ENCODE measurements around the gene IRAK3. TPM values are rescaled to one million over a fixed set of nuclear protein-coding genes. Genes with fewer than 3 reads are reported as not detected.

Gene IRAK3
- total and polyA plus RNA-seq, 8 donors = 0.55 to 5.3 (median 1.3) TPM

DNA sequence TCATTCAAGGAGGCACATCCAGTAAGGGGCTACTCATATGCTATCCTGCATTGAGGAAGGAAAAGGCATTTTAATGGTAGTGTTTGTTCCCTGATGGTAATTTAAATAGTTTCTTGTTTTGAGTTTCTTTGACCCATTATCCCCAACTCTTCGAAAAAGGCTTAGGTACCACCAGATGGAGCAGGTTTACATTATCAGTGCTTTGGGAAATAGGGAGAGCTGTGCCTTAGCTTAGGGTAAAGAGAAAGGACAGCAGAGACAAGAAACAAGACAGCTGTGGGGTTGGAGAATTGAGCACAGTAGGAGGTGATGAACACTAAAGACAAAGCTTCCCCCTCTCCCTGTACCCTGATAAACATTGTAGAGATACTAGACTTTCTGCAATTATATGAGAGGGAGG lies 84.1 kb downstream of the IRAK3 start:
- Histone ChIP-seq H3K4me3 (no peak overlapping the region), H3K27me3 (no peaks in the 10 kb centered on the region), H3K9me3 (no peaks in the 10 kb centered on the region), H3K4me1 (no peaks in the 10 kb centered on the region), H3K27ac (no peak overlapping the region), H3K36me3 (no peaks in the 10 kb centered on the region)
- DNase-seq = no peak
- intact Hi-C loops (cut with DNase I) = no loop called here
- FAIRE-seq = no peak
- TF ChIP-seq, protein P1, sequence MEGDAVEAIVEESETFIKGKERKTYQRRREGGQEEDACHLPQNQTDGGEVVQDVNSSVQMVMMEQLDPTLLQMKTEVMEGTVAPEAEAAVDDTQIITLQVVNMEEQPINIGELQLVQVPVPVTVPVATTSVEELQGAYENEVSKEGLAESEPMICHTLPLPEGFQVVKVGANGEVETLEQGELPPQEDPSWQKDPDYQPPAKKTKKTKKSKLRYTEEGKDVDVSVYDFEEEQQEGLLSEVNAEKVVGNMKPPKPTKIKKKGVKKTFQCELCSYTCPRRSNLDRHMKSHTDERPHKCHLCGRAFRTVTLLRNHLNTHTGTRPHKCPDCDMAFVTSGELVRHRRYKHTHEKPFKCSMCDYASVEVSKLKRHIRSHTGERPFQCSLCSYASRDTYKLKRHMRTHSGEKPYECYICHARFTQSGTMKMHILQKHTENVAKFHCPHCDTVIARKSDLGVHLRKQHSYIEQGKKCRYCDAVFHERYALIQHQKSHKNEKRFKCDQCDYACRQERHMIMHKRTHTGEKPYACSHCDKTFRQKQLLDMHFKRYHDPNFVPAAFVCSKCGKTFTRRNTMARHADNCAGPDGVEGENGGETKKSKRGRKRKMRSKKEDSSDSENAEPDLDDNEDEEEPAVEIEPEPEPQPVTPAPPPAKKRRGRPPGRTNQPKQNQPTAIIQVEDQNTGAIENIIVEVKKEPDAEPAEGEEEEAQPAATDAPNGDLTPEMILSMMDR (IDR thresholded peaks at IDR 0.05) = no peak
- ATAC-seq = no peak
- WGBS, 2 donors = 63 to 69% methylated on average over 1 of the region's 1 CpG

DNA sequence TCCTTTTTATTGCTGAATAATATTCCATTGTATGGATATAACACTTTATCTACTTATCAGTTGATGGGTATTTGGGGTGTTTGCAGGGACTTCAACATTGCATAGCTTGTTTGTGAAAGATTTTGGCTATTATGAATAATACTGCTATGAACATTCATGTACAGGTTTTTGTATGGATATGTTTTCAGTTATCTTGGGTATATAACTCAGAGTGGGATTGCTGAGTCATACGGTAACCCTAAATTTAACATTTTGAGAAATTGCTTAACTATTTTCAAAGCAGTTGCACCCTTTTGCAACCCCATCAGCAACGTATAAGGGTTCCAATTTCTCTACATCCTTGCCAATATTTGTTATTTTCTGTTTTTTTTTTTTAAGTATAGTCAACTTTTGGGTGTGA lies 86.0 kb downstream of the IRAK3 start:
- H3K9me3 ChIP-seq = no peaks in the 10 kb centered on the region
- FAIRE-seq (no peak), DNase-seq (no peak), ATAC-seq (no peak)
- no peaks in the 10 kb centered on the region for H3K4me1 ChIP-seq
- TF ChIP-seq, protein P1 (IDR thresholded peaks at IDR 0.05) = no peak
- intact Hi-C loops (cut with DNase I) = loop anchor here in 1 of 3 donors (5.0 kb wide), 1 partner anchor 132 kb away; no protein-coding TSS in a partner anchor
- H3K36me3 ChIP-seq = no peaks in the 10 kb centered on the region
- WGBS, 2 donors = 72 to 77% methylated on average over 2 of the region's 2 CpGs
- H3K27me3 ChIP-seq = no peaks in the 10 kb centered on the region
- H3K27ac ChIP-seq = no peak overlapping the region
- H3K4me3 ChIP-seq = no peak overlapping the region

DNA sequence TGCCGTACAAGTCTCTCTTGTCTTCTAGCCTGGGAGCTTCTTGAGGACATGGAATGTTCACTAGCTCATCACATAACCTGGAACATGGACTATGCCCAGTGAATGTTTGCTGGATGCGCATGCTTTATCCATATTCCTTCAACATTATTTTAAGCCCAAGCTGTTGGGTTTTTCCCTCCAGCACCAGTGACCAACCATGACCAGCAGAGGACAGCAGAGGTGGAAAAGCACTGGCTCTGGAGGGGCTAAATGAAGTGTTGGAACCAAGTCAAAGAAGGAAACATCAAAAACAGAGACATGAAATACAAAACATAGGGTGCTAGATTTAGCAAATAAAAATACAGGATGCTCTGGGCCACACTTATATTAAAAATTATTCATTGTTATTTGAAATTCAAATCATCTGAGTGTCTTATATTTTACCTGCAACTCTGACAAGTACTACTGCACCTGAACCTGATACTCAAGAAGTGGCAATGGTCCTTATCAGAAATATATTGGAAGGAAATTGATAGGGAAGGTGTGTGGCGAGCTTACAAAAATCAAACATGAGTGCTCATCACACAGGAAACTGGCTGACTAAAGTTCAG lies 90.2 kb downstream of the IRAK3 start:
- DNase-seq (no peak), FAIRE-seq (no peak), ATAC-seq (peak in 2 of 4 donors; percentile 40 to 61)
- TF ChIP-seq, protein P1 (IDR thresholded peaks at IDR 0.05) = peak in 2 of 4 donors; percentile 24 to 35
- no peaks in the 10 kb centered on the region for H3K9me3 ChIP-seq
- no peaks in the 10 kb centered on the region for H3K27me3 ChIP-seq
- no peaks in the 10 kb centered on the region for H3K36me3 ChIP-seq
- intact Hi-C loops (cut with DNase I) = loop anchor here in 1 of 3 donors (5.0 kb wide), 1 partner anchor 128 kb away; no protein-coding TSS in a partner anchor
- WGBS, 2 donors = 25 to 37% methylated on average over 3 of the region's 3 CpGs
- H3K27ac ChIP-seq = no peak overlapping the region
- no peaks in the 10 kb centered on the region for H3K4me1 ChIP-seq
- H3K4me3 ChIP-seq = no peak overlapping the region

DNA sequence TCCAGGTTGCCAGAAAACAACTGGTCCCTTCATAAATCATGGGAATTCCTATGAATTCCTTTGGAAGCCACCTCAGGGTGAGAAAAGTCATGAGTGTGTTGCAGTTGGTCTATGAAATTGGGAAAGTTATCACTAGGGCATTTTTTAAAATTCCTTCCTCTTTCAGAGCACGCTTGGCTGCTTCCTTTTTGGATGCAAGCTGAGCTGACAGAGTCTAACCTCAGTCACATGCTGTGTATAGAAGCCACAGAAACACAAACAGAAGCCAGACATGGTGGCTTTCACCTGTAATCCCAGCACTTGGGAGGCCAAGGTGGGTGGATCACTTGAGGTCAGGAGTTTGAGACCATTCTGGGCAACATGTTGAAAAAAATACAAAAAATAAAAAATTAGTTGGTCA lies 91.5 kb downstream of the IRAK3 start:
- intact Hi-C loops (cut with DNase I) = no loop called here
- Histone ChIP-seq H3K9me3 (no peaks in the 10 kb centered on the region), H3K27ac (no peak overlapping the region), H3K4me3 (no peak overlapping the region), H3K4me1 (no peaks in the 10 kb centered on the region), H3K27me3 (no peaks in the 10 kb centered on the region), H3K36me3 (no peaks in the 10 kb centered on the region)
- WGBS, 2 donors = 89 to 91% methylated on average over 1 of the region's 1 CpG
- peak in 1 of 4 donors; percentile 57 for ATAC-seq
- FAIRE-seq = no peak
- no peak for DNase-seq
- TF ChIP-seq, protein P1 (IDR thresholded peaks at IDR 0.05) = no peak

DNA sequence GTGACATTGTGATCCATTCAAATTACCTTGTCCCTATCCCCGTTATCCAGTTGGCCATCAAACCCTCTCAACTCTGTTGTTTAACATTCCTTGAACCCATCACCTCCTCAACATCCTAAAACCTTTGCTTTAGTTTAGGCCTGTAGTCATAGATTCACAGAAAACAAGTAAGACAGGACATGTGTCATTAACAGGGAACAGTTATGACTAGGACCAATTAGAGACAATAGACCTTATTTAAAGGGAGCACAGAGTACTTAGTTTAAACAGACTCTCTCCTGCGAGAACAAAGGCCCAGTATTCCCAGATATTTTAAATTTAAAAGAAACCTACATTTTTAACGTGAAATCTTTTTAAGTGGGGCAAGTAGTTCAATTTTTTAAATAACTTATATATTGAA lies 93.2 kb downstream of the IRAK3 start:
- TF ChIP-seq, protein P1 (IDR thresholded peaks at IDR 0.05) = no peak
- no peak overlapping the region for H3K4me3 ChIP-seq
- H3K4me1 ChIP-seq = no peaks in the 10 kb centered on the region
- no peak for FAIRE-seq
- DNase-seq = no peak
- H3K9me3 ChIP-seq = no peaks in the 10 kb centered on the region
- no peak overlapping the region for H3K27ac ChIP-seq
- H3K27me3 ChIP-seq = no peaks in the 10 kb centered on the region
- WGBS, 2 donors = 67 to 78% methylated on average over 3 of the region's 3 CpGs
- H3K36me3 ChIP-seq = no peaks in the 10 kb centered on the region
- intact Hi-C loops (cut with DNase I) = no loop called here
- no peak for ATAC-seq
